HepG2 (cell line): Measurements from ENCODE around the gene CDKL2. TPM values are rescaled to one million over a fixed set of nuclear protein-coding genes. Genes with fewer than 3 reads are reported as not detected.
A peak's percentile ranks its signal among the peaks of the same experiment; 100 is the strongest.

Experiments
- ATAC-seq: fragments of 200-7000 bp; cut with Tn5 transposase; 3 replicates; pipeline ENCODE4 v1.9.1; 2020; ENCODE audit warnings: mild to moderate bottlenecking, moderate library complexity
- BruUV-seq: library from RNA; stranded (reverse); fragments of 400-500 nt; replicated peaks from 2 replicates; lab custom pipeline; 2021; lab: Mats Ljungman, UMichigan
- CTCF ChIA-PET: fragments of 300-600 bp; formaldehyde crosslinking; extraction: SDS; loops from one replicate; lab custom pipeline; 2021; ENCODE audit warnings: low total read pairs, inconsistent platforms, low intra/inter-chr PET ratio; lab: Yijun Ruan, JAX
- POLR2A ChIA-PET: fragments of 350-600 bp; sonication (Branson Sonifier 250); formaldehyde crosslinking; loops from one replicate; lab custom pipeline; 2020; ENCODE audit warnings: antibody characterized with exemption, inconsistent platforms; lab: Yijun Ruan, JAX
- DNase-seq: peaks from one replicate; pipeline ENCODE4 v3.0.0-alpha.2; 2015; ENCODE audit warnings: low spot score
- FAIRE-seq: peaks from 3 replicates; lab custom pipeline; 2011; peaks lifted over from hg19 to GRCh38; lab: Jason Lieb, UNC
- H2AFZ ChIP-seq: one replicate; pipeline ENCODE4 v1.6.1; 2011; ENCODE audit warnings: low read length, inconsistent platforms
- H3K27ac ChIP-seq: fragments of 300-600 bp; 3 replicates; pipeline ENCODE4 v1.8.0; 2011; ENCODE audit warnings: mixed run types, mild to moderate bottlenecking, mixed read lengths, low read length, inconsistent platforms; ENCODE audit not compliant: insufficient read depth; ENCODE audit errors: extremely low read length
- H3K27me3 ChIP-seq, 2 experiments: fragments of 200-600 bp in 1 of 2; 2 replicates in 1 of 2; 3 replicates in 1 of 2; pipeline versions ENCODE4 v1.6.0 to v1.8.0; 2011; ENCODE audit warnings: low read length in 2 of 2, mild to moderate bottlenecking in 2 of 2, moderate library complexity in 2 of 2, inconsistent platforms in 1 of 2; ENCODE audit not compliant: insufficient read depth in 2 of 2, control insufficient read depth in 1 of 2
- H3K36me3 ChIP-seq, 2 experiments: fragments of 200-600 bp in 1 of 2; replicated peaks in 1 of 2; 2 replicates in 1 of 2; 3 replicates in 1 of 2; pipeline versions ENCODE4 v1.5.1 to v1.8.0; 2011; ENCODE audit warnings: low read length in 2 of 2, inconsistent platforms in 1 of 2; ENCODE audit not compliant: insufficient read depth in 2 of 2, control insufficient read depth in 1 of 2
- H3K4me1 ChIP-seq: 2 replicates; pipeline ENCODE4 v1.5.1; 2012; ENCODE audit warnings: low read length, inconsistent platforms; ENCODE audit not compliant: insufficient read depth
- H3K4me2 ChIP-seq: 2 replicates; pipeline ENCODE4 v1.6.0; 2011; ENCODE audit warnings: low read depth, low read length, inconsistent platforms
- H3K4me3 ChIP-seq, 3 experiments: fragments of 200-600 bp in 1 of 3; sonication (generic), shearing (Covaris generic) in 1 of 3; replicated peaks in 1 of 3; 2 replicates each; pipeline ENCODE4 v1.5.1; 2011 to 2016; ENCODE audit warnings: low read length in 3 of 3, inconsistent platforms in 2 of 3, low read depth in 2 of 3, mild to moderate bottlenecking in 2 of 3, control low read depth in 1 of 3, mixed read lengths in 1 of 3; ENCODE audit not compliant: insufficient read depth in 1 of 3
- H3K79me2 ChIP-seq: one replicate; pipeline ENCODE4 v1.6.1; 2011; ENCODE audit warnings: low read length, inconsistent platforms; ENCODE audit not compliant: insufficient read depth
- H3K9ac ChIP-seq: 2 replicates; pipeline ENCODE4 v1.6.0; 2011; ENCODE audit warnings: mild to moderate bottlenecking, low read depth, low read length, inconsistent platforms; ENCODE audit not compliant: insufficient read depth
- H3K9me3 ChIP-seq: 2 replicates; pipeline ENCODE4 v1.5.1; 2012; ENCODE audit warnings: mild to moderate bottlenecking, low read length
- H4K20me1 ChIP-seq: 2 replicates; pipeline ENCODE4 v1.6.0; 2011; ENCODE audit warnings: inconsistent platforms, mild to moderate bottlenecking, low read length, moderate library complexity; ENCODE audit not compliant: insufficient read depth
- CTCF ChIP-seq: sonication (generic); formaldehyde crosslinking; IDR thresholded peaks from 2 replicates; pipeline ENCODE4 v1.5.0; 2020; ENCODE audit warnings: mild to moderate bottlenecking, missing genetic modification reagents, moderate library complexity
- RAD21 ChIP-seq: fragments of 450-650 bp; formaldehyde crosslinking; IDR thresholded peaks from 2 replicates; pipeline ENCODE4 v1.5.0; 2020; ENCODE audit warnings: mild to moderate bottlenecking
- RXRB ChIP-seq: IDR thresholded peaks from 2 replicates; pipeline ENCODE4 v1.6.1; 2016; ENCODE audit warnings: borderline replicate concordance, missing genetic modification reagents, missing compliant biosample characterization
- SMC3 ChIP-seq: IDR thresholded peaks from 2 replicates; pipeline ENCODE4 v1.6.1; 2011; ENCODE audit warnings: low read length, improper control_type of control experiment
- STAG1 ChIP-seq: sonication (generic); formaldehyde crosslinking; IDR thresholded peaks from 2 replicates; pipeline ENCODE4 v1.4.0; 2020; ENCODE audit warnings: missing genetic modification reagents
- TEAD3 ChIP-seq: optimal IDR thresholded peaks from 2 replicates; pipeline ENCODE3; 2016; ENCODE audit warnings: borderline replicate concordance
- TIGD3 ChIP-seq: sonication (generic); formaldehyde crosslinking; IDR thresholded peaks from 2 replicates; pipeline ENCODE4 v1.5.1; 2020; ENCODE audit warnings: mild to moderate bottlenecking, missing genetic modification reagents, borderline replicate concordance
- ZBTB7A ChIP-seq: sonication (generic); formaldehyde crosslinking; IDR thresholded peaks from 2 replicates; pipeline ENCODE4 v1.8.0; 2022; ENCODE audit warnings: mild to moderate bottlenecking, missing genetic modification reagents
- ZNF234 ChIP-seq: sonication (generic); formaldehyde crosslinking; conservative IDR thresholded peaks from 2 replicates; pipeline ENCODE4 v1.5.1; 2020; ENCODE audit warnings: mild to moderate bottlenecking, missing genetic modification reagents
- WGBS: methylation state at CpG from one replicate; pipeline ENCODE4 v1.1.6; 2017; ENCODE audit warnings: low lambda C conversion rate; 5-methylcytosine and 5-hydroxymethylcytosine counted together
- in situ Hi-C: cut with HindIII; loops from 2 replicates; pipeline ENCODE4 v1.10.0; 2017; ENCODE audit warnings: low pct_unique_long_range_greater_than_20kb; ENCODE audit not compliant: extremely low pct_ligation_motif_present
- intact Hi-C: fragments of 100-400 bp; cut with micrococcal nuclease; formaldehyde crosslinking; loops from one replicate; pipeline ENCODE4 v1.10.0; 2022; ENCODE audit not compliant: unreplicated experiment
- polyA plus RNA-seq, 8 experiments: library from polyadenylated mRNA; depleted of rRNA in 3 of 8; stranded (reverse) in 7 of 8; unstranded in 1 of 8; fragments of >200 nt; fragmentation: Illumina TruSeq in 4 of 8; extraction: Trizol in 4 of 8; gene quantifications; 2 replicates each; pipeline versions ENCODE4 v1.2.1 to v1.2.3, GENCODE V29; 2011 to 2016; ENCODE audit warnings: low read depth in 4 of 8, missing spikeins in 1 of 8, mixed read lengths in 1 of 8; ENCODE audit not compliant: insufficient read depth in 1 of 8
- total RNA-seq, 5 experiments: library from RNA; depleted of rRNA; stranded (reverse); fragments of >200 nt; fragmentation: Illumina TruSeq; extraction: Trizol; gene quantifications; 2 replicates each; pipeline ENCODE4 v1.2.3, GENCODE V29; 2016; ENCODE audit warnings: low read depth in 1 of 5

The CDKL2 gene
- total and polyA plus RNA-seq, 2 of the 13 experiments (the other 11 are each of a cell fraction or from before 2014, with no cell fraction given) = not detected

GRCh38 chr4:75653845-75654503, 23.6 kb upstream of the CDKL2 start:
- Histone ChIP-seq H3K27me3 (no peaks in the 10 kb centered on the region), H3K9me3 (no peaks in the 10 kb centered on the region), H3K27ac (no peak overlapping the region), H3K4me2 (no peak overlapping the region), H2AFZ (no peak overlapping the region), H3K4me3 (no peak overlapping the region), H3K4me1 (no peaks in the 10 kb centered on the region), H3K36me3 (peaks cover 8 to 60% of the 10 kb centered on the region in 2 experiments), H3K79me2 (peaks cover 18% of the 10 kb centered on the region), H3K9ac (no peak overlapping the region), H4K20me1 (peaks cover 5% of the 10 kb centered on the region; the same call in 1 of the 2 replicates)
- in situ Hi-C loops (loop anchor here (10.0 kb wide), 1 partner anchor 51 kb away; no protein-coding TSS in a partner anchor), intact Hi-C loops (loop anchor here (1.0 kb wide), 3 partner anchors 54 to 194 kb away; partner anchors contain the start of gene USO1)
- BruUV-seq = no TSS peak
- CTCF ChIA-PET = interaction anchor here (0.7 to 2.1 kb wide), 3 partner anchors 54 to 70 kb away, joined by 3 to 12 read pairs (median 8); partner anchors contain the start of gene USO1
- FAIRE-seq (peak; percentile 72), DNase-seq (peak; percentile 51), ATAC-seq (peak; percentile 91)
- POLR2A ChIA-PET = interaction anchor here (1.0 kb wide), 1 partner anchor 70 kb away, joined by 3 read pairs; the partner anchor contains the start of gene USO1
- WGBS = 96% methylated on average over 2 of the region's 2 CpGs
- no peak for TF ChIP-seq ZNF234
- TF ChIP-seq TIGD3 (CRISPR knock-in tag) = no peak
- no peak for TF ChIP-seq RXRB (CRISPR knock-in tag)
- TF ChIP-seq STAG1 = peak; percentile 70
- TF ChIP-seq RAD21 (CRISPR knock-in tag) = peak; percentile 57; the same call in 1 of the 2 replicates
- peak; percentile 70 for TF ChIP-seq SMC3
- peak; percentile 69 for TF ChIP-seq CTCF
- TF ChIP-seq ZBTB7A (CRISPR knock-in tag) = no peak
- peak; percentile 35 for TF ChIP-seq TEAD3 (CRISPR knock-in tag)
